GM19467 (cell line): ENCODE data around the gene NAP1L4.

Experiments
- ATAC-seq: cut with Tn5 transposase; IDR thresholded peaks from one replicate; pipeline ENCODE4 v1.9.1; 2021; ENCODE audit warnings: mild to moderate bottlenecking, moderate library complexity; ENCODE audit not compliant: unreplicated experiment

NAP1L4 gene

GRCh38 chr11:3010521-3011275 is 18.6 kb upstream of the NAP1L4 start:
- no peak for ATAC-seq

DNA sequence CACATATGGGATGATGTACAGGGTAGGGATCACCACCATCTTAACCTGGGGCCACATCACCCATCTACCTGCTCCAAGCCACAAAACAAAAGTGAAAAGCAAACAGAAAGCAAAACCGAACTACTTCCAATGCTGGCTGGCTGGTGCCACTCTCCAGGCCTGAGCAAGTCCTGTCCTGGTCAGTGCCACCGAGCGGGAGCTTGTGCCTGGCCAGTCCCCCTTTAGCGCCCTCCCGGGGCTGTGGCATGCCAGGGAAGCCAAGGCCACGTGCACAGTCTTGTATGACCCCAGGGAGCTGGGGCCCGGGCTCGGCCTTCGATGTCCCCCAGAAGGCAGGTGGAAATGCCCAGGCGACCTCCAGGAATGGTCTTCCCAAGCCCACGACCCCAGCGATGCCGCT is 17.9 kb upstream of the NAP1L4 start:
- ATAC-seq: no peak

GRCh38 chr11:3009481-3009880 is 17.4 kb upstream of the NAP1L4 start:
- no peak for ATAC-seq

DNA sequence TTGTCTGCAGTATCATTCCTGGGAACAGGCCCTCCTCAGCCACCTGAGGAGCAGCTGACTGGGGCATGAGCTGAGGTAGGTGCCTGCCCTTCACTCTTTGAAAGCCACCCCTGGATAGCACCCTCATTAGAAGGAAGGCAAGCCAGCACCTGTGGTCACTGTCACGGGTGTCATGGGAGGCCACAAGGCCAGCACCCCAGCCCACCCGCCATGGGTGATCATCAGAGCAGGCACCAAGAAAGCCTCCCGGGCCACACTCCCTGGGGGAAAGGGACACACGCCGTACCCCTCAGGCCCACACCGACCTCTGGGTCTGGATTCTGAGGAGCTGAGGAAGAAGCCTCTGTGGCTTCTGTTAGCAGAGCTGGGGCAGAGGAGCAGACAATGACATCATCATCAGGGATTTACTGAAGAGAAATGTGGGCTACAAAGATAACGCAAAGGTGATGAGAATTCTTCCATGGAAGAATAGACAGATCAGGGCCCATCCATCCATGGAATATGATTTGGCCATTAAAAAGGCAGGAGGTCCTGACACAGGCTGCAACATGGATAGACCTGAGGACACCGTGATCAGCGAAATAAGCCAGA is 16.7 kb upstream of the NAP1L4 start:
- no peak for ATAC-seq

DNA sequence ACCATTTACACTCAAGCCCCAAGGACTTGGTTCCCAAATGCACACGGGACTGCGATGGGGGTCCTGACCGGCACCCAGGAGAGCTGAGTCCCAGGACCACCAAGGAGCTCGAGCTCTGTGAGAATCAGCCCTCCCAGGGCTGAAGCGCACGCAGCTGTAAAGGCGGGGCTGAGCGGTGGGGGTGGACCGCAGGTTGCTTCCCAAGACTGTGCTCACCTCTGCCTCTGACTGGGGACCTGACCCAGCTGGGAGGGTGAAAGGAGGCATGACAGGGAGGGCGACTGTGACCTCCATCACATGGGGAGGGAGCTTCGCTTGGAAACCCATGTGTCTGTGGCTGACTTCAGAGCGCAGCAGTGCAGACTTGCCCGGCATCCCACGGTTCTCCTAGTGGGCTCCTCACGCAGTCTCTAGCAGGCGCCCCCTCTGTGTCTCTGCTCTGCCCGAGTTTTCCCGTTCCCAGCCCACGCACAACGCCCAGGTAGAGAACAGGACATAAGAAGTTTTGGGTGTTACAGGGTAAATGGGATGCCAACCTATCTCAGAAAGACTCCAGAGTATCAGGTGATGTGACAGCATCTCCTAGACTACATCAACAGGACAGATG is 15.4 kb upstream of the NAP1L4 start:
- no peak for ATAC-seq

GRCh38 chr11:3006505-3007260 is 14.6 kb upstream of the NAP1L4 start:
- ATAC-seq: no peak

DNA sequence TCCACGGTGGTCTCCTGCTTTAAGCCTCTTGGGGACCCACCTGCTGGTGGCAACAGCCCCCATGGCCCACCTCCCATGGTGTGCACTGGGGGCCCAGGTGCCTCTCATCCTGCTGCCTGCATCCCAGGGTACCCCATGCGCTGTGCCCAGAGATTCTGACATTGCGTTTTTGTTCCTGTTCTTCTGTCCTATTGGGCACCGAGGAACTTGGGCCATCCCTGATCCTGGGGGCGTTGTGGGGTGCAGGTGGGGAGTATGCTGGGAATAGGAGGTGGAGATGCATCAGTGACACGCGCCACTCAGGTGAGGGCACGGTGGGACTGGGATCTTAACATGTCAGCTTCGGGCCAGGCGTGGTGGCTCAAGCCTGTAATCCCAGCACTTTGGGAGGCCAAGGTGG is 12.4 kb upstream of the NAP1L4 start:
- no peak for ATAC-seq

DNA sequence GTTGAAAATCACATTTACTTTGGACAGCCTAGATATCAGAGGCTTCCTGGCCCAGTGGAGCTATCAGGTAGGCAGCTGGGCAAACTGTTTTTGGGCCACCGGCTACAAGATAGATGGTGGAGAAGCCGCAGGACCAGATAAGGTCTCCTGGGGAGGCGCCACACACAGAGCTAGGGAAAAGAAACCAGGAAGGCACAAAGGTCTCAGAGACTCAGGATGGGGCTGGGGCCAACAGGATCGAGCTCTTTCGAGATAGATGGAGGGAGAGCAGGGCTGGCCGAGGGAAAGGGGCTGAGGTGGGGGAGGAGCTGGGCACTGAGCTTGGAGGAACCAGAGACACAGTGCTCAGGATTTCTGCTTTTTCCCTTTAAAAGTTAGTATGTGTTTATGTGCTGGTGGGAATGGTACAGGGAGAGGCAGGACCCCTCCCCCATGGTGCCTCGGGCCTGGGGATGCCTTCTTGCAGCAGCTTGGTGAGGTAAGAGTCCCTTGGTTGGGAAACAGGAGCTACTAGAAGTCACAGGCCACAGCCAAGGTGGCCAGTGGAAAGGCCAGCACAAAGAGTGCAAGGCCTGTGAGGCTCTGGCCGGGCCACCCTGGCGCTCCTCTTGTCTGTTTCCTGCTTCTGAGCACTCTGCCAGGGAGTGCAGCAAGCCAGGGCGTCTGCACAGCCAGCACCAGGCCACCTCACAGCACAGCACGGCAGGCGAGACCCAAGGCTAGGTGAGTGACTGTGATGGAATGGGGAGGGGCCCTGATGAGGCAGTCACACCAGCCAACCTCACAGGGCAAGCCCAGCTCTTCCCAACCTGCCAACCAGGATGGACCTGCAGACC is 11.5 kb upstream of the NAP1L4 start:
- no peak for ATAC-seq

DNA sequence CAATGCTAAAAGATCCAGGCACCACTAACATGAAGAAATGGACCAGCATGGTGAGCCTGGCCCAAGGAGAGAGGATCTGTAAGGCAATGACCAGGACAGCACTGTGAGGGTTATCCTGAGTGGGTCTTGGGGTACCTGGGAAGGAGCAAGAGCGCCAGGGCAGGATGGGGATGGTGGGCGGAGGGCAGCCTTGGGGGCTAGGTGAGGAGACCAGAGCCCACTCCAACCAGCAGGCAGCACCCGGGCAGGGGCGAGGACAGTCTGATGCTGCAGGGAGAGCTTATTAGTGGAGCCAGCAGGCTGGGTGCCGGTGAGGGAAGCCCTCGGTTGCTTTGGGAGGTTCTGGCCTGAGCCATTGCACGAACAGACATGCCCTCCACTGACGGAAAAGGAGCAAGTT is 10.7 kb upstream of the NAP1L4 start:
- ATAC-seq: no peak

- no peak for ATAC-seq
These were observed 10.3 kb upstream of the NAP1L4 start for GRCh38 chr11:3002351-3002861.

GRCh38 chr11:3001496-3001895 is 9.4 kb upstream of the NAP1L4 start:
- ATAC-seq: no peak

DNA sequence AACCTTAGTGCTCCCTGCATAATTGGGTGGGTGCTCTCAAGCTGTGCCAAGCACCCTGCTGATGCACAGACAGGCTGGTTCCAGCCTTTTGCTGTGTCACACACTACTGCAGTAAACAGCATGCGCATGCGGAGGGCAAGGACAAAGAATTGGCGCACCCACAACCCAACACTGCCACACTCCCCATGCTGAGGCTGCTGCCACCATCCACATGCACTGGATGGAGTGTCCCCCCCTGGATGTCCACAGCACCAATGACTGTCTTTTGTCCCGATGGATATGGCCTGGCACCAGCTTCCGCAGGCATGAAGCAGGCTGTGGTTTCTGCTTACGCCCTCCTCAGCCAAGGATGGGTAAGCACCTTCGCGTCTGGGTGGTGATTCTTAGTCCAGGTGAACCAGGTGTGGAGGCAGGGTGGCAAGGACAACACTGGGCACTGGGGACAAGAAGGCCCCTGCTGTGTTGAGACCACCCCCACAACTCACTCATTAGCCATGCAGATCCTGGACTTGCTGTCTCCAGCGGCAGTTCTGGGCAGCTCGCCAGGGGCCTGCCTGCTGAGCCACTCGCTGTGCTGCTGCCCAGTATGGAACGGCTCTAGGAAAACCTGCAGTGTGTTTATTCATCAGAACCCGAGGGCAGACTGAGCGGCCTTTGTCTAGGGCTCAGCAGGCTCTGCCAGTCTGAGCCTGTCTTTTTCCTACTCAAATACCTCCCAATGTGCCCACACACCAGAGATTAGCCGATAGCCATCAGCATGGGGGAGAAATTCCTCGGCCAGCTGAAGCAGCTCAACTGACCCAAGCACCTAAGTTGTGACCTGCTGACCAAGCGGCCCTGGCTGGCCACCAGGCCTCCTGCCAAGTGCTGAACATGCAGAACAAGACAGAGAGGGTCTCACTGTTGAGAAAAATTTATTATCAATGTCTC is 8.2 kb upstream of the NAP1L4 start:
- no peak for ATAC-seq

DNA sequence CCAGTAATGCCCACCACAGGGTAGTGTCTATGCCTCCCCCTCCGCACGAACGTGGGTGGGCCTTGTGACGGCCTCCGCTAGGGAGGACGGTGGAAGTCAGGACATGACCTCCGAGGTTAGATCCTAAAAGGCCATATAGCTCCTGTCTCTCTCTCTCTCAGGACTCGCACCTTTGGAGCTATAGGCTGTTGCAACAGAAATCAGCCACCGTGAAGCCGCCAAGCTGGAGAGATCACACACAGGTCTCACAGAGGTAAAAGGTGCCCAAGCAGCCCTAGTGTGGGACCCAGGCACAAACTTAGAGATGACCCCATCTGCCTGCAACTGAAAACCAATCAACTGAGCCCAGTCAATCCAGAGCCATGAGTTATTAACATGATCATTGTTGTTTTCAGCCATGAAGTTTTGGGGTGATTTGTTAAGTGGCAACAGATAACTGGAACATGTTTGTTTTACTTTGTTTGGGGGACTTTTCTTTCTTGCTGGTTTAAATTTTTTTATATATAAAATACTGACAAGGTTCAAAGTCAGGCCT is 7.4 kb upstream of the NAP1L4 start:
- ATAC-seq: no peak

DNA sequence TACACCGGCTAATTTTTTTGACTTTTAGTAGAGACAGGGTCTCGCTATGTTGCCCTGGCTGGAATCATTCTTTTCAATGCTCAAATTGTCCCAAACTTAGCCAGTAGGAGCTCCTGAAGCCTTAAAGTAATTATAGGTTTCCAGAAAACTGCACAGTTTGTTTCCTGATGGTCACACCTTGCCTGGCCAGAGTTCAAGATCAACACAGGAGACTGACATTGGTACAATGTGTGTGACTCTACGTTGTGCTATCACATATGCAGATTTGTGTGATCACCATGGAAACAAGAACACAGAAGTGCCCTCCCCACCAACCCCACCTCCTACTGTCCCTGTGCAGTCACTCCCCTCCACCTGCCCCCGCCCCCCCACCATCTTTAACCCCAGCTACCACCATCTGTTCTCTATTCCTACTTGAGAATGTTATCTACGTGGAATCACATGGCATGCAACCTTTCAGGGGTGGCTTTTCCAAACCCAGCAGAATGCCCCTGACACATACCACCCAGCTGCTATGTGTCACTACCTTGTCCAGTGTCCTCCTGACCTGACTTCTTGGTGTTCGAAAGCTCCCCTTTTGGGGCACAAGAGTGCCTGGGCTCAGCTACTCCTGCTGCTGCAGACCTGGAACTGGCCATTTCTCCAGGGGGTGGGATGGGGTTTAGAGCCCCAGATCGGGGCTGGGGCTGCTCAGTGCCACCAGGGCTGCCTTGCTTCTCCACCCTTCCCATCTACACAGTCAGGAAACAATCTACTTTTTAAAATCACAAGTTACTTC is 6.1 kb upstream of the NAP1L4 start:
- no peak for ATAC-seq

DNA sequence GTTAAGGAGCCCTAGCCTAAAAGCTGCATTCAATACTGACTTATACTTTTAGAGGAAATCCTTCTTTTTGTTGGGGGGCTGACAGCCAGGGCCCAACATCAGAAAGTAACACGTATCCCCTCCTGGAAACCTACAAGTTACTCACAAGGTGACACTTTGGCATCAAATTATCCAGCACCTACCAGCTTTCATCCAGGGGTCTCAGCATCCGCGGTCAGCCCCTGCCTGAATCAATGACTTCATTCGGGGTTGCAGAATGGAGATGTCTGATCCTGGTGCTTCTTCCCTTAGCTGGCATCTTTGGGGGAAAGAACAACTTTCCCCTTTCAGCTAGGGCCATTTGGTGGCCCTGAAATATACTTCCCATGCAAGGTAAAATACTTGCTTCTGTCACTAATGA is 5.3 kb upstream of the NAP1L4 start:
- ATAC-seq: no peak

DNA sequence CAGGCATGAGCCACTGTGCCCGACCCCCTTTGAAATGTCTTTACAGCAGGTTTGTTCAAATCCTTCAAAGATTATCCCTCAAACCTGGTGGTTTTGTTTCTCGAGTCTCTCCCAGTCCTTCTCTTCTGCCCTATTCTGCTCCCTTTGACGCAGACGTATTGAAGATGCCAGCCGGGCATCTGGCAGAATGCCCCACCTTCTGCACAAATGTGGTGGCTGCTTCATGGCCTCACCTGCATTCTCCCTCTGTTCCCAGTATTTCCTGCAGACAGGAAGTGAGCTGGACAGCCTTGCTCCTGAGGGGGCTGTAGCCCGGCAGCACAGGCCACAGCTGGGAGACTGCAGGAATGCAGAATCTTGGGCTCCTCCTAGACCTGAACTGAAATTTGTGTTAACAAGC is 4.8 kb upstream of the NAP1L4 start:
- no peak for ATAC-seq

- no peak for ATAC-seq
These were observed 3.9 kb upstream of the NAP1L4 start for GRCh38 chr11:2995893-2996554.

GRCh38 chr11:2995031-2995561 is 3.0 kb upstream of the NAP1L4 start:
- ATAC-seq: no peak
